GM21390 (cell line): ENCODE results near the gene ERGIC3.
"Not testable (repeated sequence)": the region's sequence is repeated elsewhere in the genome, so short reads cannot be mapped to it uniquely, and the experiment has no call there.

Experiments used
- ATAC-seq: cut with Tn5 transposase; IDR thresholded peaks from one replicate; pipeline ENCODE4 v1.9.1; 2021; ENCODE audit not compliant: unreplicated experiment

ERGIC3 gene

GRCh38 chr20:35517767-35518166 lies 24.1 kb upstream of the ERGIC3 start:
- ATAC-seq: not testable (repeated sequence)

- no peak for ATAC-seq
Measured at GRCh38 chr20:35518955-35519354, 22.9 kb upstream of the ERGIC3 start.

- ATAC-seq: no peak
Measured at GRCh38 chr20:35523298-35523888, 18.5 kb upstream of the ERGIC3 start.

GRCh38 chr20:35525639-35526038 lies 16.2 kb upstream of the ERGIC3 start:
- ATAC-seq: no peak

GRCh38 chr20:35527122-35527769 lies 14.6 kb upstream of the ERGIC3 start:
- no peak for ATAC-seq

- no peak for ATAC-seq
Measured at GRCh38 chr20:35529552-35529951, 12.3 kb upstream of the ERGIC3 start, which contains the start of gene C20orf173. Gene C20orf173, minus strand, starts transcription at chr20:35529652. Its CDS starts 279 bp downstream, at chr20:35529373.

- ATAC-seq: no peak
Measured at GRCh38 chr20:35539756-35540212, 2.1 kb upstream of the ERGIC3 start.

- no peak for ATAC-seq
Measured at GRCh38 chr20:35541118-35541782, 628 bp upstream of the ERGIC3 start.

- ATAC-seq: no peak
Measured at GRCh38 chr20:35542990-35543389, 1.1 kb downstream of the ERGIC3 start.

GRCh38 chr20:35544436-35544835 lies 2.6 kb downstream of the ERGIC3 start:
- no peak for ATAC-seq

GRCh38 chr20:35544941-35545340 lies 3.1 kb downstream of the ERGIC3 start:
- ATAC-seq: not testable (repeated sequence)

GRCh38 chr20:35546127-35546526 lies 4.2 kb downstream of the ERGIC3 start:
- ATAC-seq: no peak

GRCh38 chr20:35547329-35547728 lies 5.5 kb downstream of the ERGIC3 start:
- ATAC-seq: no peak

- no peak for ATAC-seq
Measured at GRCh38 chr20:35551503-35551902, 9.6 kb downstream of the ERGIC3 start.

- no peak for ATAC-seq
Measured at GRCh38 chr20:35552914-35553313, 11.0 kb downstream of the ERGIC3 start.

GRCh38 chr20:35555461-35555860 lies 13.6 kb downstream of the ERGIC3 start:
- not testable (repeated sequence) for ATAC-seq

GRCh38 chr20:35555951-35556645 lies 14.2 kb downstream of the ERGIC3 start:
- no peak for ATAC-seq

GRCh38 chr20:35556871-35557270 lies 15.0 kb downstream of the ERGIC3 start:
- ATAC-seq: no peak

GRCh38 chr20:35558451-35558850 lies 16.6 kb downstream of the ERGIC3 start:
- ATAC-seq: no peak

- no peak for ATAC-seq
Measured at GRCh38 chr20:35559042-35559693, 17.3 kb downstream of the ERGIC3 start.

GRCh38 chr20:35560105-35560511 lies 18.2 kb downstream of the ERGIC3 start:
- no peak for ATAC-seq
